ENCODE measurements around the gene ABCG4.
"Not testable (repeated sequence)": the region's sequence is repeated elsewhere in the genome, so short reads cannot be mapped to it uniquely, and the experiment has no call there.

ABCG4 gene

GRCh38 chr11:119125821-119126220, 23.0 kb upstream of the ABCG4 start:
- Histone ChIP-seq H3K36me3 (ENCODE audit: insufficient read depth, low read length) (peaks cover 7% of the 10 kb centered on the region; the same call in 1 of the 2 replicates), H3K4me1 (ENCODE audit: insufficient read depth, low read length) (no peaks in the 10 kb centered on the region), H3K9me3 (ENCODE audit: control insufficient read depth, insufficient read depth, low read length) (no peaks in the 10 kb centered on the region), H3K9ac (ENCODE audit: low read depth, low read length) (no peak overlapping the region)

DNA sequence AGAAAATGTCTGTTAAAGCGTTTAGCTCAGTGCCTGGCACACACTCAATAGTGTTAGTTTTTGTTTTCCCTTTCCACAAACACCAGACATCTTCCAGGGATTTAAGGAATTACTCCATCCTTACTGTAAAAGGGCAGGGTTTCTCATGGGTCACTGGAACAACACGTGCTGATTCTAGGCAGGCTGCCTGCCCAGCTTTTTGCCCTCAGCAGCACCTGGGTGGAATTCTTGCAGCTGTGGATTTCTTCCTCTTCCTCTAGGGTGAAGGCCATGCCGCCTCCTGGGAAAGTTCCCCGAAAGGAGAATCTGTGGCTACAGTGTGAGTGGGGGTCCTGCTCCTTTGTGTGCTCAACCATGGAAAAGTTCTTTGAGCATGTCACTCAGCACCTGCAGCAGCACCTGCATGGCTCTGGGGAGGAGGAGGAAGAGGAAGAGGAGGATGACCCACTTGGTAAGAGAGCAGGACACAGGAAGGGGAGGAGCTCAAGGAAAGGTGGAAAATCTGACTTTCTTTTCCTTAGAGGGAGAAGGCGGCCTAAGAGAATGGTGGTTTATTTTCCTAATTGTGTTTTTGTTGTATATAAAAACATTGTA, 22.1 kb upstream of the ABCG4 start:
- no peak overlapping the region for H3K9ac ChIP-seq (ENCODE audit: low read depth, low read length)
- peaks cover 7% of the 10 kb centered on the region; the same call in 1 of the 2 replicates for H3K36me3 ChIP-seq (ENCODE audit: insufficient read depth, low read length)
- no peaks in the 10 kb centered on the region for H3K4me1 ChIP-seq (ENCODE audit: insufficient read depth, low read length)
- H3K9me3 ChIP-seq (ENCODE audit: control insufficient read depth, insufficient read depth, low read length), result no peaks in the 10 kb centered on the region

DNA sequence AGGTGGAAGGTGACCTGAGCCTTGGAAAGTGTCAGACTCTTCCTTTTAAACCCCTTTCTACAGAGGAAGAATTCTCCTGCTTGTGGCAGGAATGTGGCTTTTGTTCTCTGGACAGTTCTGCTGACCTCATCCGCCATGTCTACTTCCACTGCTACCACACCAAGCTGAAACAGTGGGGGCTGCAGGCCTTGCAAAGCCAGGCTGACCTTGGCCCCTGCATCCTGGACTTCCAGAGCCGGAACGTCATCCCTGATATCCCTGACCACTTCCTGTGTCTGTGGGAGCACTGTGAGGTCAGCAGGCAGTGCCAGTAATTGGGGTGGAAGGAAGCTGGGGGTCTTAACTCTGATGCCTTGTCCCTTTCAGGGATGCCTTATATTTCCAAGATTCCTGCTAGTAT, 18.2 kb upstream of the ABCG4 start:
- Histone ChIP-seq H3K36me3 (ENCODE audit: insufficient read depth, low read length) (peaks cover 10% of the 10 kb centered on the region), H3K4me1 (ENCODE audit: insufficient read depth, low read length) (no peaks in the 10 kb centered on the region), H3K9ac (ENCODE audit: low read depth, low read length) (no peak overlapping the region), H3K9me3 (ENCODE audit: control insufficient read depth, insufficient read depth, low read length) (no peaks in the 10 kb centered on the region)

GRCh38 chr11:119134389-119134978, 14.4 kb upstream of the ABCG4 start:
- peaks cover 10% of the 10 kb centered on the region for H3K36me3 ChIP-seq (ENCODE audit: insufficient read depth, low read length)

GRCh38 chr11:119139276-119139675, 9.6 kb upstream of the ABCG4 start:
- H3K9me3 ChIP-seq (ENCODE audit: control insufficient read depth, insufficient read depth, low read length); H3K4me1 ChIP-seq (ENCODE audit: insufficient read depth, low read length); H3K36me3 ChIP-seq (ENCODE audit: insufficient read depth, low read length); H3K9ac ChIP-seq (ENCODE audit: low read depth, low read length): not testable (repeated sequence)

More at GRCh38 chr11:119134389-119134978, 14.4 kb upstream of the ABCG4 start:
- Histone ChIP-seq H3K9me3 (ENCODE audit: control insufficient read depth, insufficient read depth, low read length) (no peaks in the 10 kb centered on the region), H3K4me1 (ENCODE audit: insufficient read depth, low read length) (no peaks in the 10 kb centered on the region), H3K9ac (ENCODE audit: low read depth, low read length) (no peak overlapping the region)

DNA sequence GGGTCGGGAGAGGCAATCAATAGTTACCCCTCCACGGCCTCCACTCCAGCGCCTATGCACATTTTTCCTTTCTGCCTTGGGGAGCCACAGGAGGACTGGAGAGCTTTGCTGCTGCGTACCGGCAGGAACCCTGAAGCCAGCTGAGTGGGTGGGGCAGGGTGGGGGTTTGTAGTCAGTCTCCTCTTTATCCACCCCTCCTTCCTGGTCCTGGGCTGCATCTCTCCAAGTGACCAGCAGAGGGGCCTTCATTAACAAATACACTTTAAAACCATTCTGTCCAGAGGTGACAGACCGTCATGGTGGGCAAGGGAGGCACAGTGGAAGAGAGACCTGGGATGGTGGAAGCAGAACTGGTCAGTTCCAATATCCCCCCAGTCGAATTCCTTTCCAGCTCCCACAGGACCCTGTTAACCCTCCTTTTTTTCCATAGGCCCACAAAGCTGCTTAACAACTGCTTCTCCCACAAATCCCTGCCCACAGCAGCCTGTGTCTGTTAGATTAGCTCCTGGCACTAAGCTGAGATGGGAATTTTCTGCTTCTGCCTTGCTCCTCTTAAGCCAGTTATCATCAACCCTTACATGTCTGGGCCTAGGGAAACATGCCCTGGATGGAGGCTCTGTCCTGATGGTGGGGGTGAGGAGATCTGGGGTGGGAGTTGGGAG, 3.9 kb upstream of the ABCG4 start:
- Histone ChIP-seq H3K9me3 (ENCODE audit: control insufficient read depth, insufficient read depth, low read length) (no peaks in the 10 kb centered on the region), H3K36me3 (ENCODE audit: insufficient read depth, low read length) (no peaks in the 10 kb centered on the region), H3K9ac (ENCODE audit: low read depth, low read length) (no peak overlapping the region), H3K4me1 (ENCODE audit: insufficient read depth, low read length) (peaks cover 13% of the 10 kb centered on the region)

DNA sequence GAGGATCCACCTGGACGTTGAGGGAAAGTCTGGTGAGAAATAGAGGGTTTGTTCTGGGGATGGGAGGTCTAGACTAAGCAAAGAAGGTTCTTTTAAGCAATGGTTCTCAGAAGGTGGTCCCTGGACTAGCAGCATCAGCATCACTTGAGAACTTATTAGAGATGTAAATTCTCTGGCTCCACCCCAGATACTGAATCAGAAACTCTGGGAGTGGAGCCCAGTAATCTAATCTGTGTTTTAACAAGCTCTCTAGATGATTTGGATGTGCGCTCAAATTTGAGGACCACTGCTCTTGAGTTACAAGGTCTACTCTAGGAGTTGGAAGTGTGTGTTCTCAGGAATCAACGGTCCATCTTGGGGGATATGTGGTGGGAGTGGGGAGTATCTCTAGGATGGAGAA, 3.3 kb upstream of the ABCG4 start:
- no peak overlapping the region for H3K9ac ChIP-seq (ENCODE audit: low read depth, low read length)
- H3K4me1 ChIP-seq (ENCODE audit: insufficient read depth, low read length), result peaks cover 13% of the 10 kb centered on the region
- no peaks in the 10 kb centered on the region for H3K9me3 ChIP-seq (ENCODE audit: control insufficient read depth, insufficient read depth, low read length)
- H3K36me3 ChIP-seq (ENCODE audit: insufficient read depth, low read length), result no peaks in the 10 kb centered on the region

GRCh38 chr11:119147604-119148333, 1.1 kb upstream of the ABCG4 start:
- H3K36me3 ChIP-seq (ENCODE audit: insufficient read depth, low read length), result no peaks in the 10 kb centered on the region
- peaks cover 13% of the 10 kb centered on the region for H3K4me1 ChIP-seq (ENCODE audit: insufficient read depth, low read length)
- no peak overlapping the region for H3K9ac ChIP-seq (ENCODE audit: low read depth, low read length)
- H3K9me3 ChIP-seq (ENCODE audit: control insufficient read depth, insufficient read depth, low read length), result no peaks in the 10 kb centered on the region

DNA sequence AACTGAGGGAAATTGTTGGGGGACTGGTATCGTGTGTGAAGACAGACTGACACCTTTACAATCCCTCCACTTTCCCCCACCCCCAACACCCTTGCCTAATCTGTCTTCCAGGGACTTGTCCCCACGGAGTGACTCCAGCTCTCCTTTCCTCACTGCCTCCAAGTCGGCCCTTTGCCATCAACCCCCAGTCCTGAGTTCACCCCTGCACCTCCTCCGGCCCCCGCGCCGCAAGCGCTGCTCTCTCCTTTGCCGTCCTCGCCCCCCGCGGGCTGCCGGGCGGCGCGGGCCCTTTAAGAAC, 183 bp upstream of the ABCG4 start:
- H3K9ac ChIP-seq (ENCODE audit: low read depth, low read length), result peak overlapping the region; percentile 49
- H3K4me1 ChIP-seq (ENCODE audit: insufficient read depth, low read length), result peaks cover 13% of the 10 kb centered on the region
- H3K36me3 ChIP-seq (ENCODE audit: insufficient read depth, low read length), result no peaks in the 10 kb centered on the region
- no peaks in the 10 kb centered on the region for H3K9me3 ChIP-seq (ENCODE audit: control insufficient read depth, insufficient read depth, low read length)

GRCh38 chr11:119149786-119150275, 979 bp downstream of the ABCG4 start:
- no peaks in the 10 kb centered on the region for H3K9me3 ChIP-seq (ENCODE audit: control insufficient read depth, insufficient read depth, low read length)
- no peaks in the 10 kb centered on the region for H3K36me3 ChIP-seq (ENCODE audit: insufficient read depth, low read length)
- peaks cover 13% of the 10 kb centered on the region for H3K4me1 ChIP-seq (ENCODE audit: insufficient read depth, low read length)
- H3K9ac ChIP-seq (ENCODE audit: low read depth, low read length), result peak overlapping the region; percentile 49

DNA sequence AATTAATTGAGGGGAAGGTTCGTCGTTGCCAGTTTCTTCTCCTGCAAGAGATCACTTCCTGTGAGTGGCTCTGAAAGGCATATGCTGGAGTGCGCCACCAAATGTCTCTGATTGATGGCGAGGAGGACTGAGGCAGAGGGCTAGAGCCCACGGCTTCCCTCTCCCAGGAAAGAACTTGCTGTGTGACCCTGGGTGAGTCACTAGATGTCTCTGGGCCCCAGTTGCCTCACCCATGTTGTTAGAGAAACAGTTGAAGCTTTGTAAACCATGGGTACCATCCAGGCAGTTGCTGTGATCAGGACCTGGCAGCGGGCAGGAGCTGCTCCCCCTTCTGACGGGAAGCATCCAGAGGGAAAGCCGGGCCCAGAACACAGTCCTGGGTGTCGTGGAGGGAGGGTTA, 3.2 kb downstream of the ABCG4 start:
- Histone ChIP-seq H3K36me3 (ENCODE audit: insufficient read depth, low read length) (no peaks in the 10 kb centered on the region), H3K4me1 (ENCODE audit: insufficient read depth, low read length) (peaks cover 13% of the 10 kb centered on the region), H3K9me3 (ENCODE audit: control insufficient read depth, insufficient read depth, low read length) (no peaks in the 10 kb centered on the region), H3K9ac (ENCODE audit: low read depth, low read length) (no peak overlapping the region)

DNA sequence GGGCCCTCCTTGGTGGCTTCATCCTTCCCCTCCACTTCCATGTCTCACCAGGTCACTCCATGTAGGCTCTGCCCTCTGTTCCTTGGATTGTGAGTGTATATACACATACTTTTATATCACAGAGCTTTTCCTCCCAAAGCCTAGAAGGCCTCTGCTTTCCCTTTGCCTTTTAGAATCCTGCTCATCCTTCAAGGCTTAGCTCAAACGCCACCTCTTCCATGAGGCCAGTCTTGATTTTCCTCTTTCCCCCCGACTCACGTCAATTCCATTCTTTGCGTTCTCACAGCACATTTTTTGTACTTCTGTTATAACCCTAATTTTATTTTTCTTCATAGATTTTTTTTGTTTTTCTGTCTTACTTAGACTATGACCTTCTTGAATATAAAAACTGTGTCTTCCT, 3.8 kb downstream of the ABCG4 start:
- H3K36me3 ChIP-seq (ENCODE audit: insufficient read depth, low read length), result no peaks in the 10 kb centered on the region
- H3K4me1 ChIP-seq (ENCODE audit: insufficient read depth, low read length), result peaks cover 10% of the 10 kb centered on the region
- H3K9me3 ChIP-seq (ENCODE audit: control insufficient read depth, insufficient read depth, low read length), result no peaks in the 10 kb centered on the region
- H3K9ac ChIP-seq (ENCODE audit: low read depth, low read length), result no peak overlapping the region

DNA sequence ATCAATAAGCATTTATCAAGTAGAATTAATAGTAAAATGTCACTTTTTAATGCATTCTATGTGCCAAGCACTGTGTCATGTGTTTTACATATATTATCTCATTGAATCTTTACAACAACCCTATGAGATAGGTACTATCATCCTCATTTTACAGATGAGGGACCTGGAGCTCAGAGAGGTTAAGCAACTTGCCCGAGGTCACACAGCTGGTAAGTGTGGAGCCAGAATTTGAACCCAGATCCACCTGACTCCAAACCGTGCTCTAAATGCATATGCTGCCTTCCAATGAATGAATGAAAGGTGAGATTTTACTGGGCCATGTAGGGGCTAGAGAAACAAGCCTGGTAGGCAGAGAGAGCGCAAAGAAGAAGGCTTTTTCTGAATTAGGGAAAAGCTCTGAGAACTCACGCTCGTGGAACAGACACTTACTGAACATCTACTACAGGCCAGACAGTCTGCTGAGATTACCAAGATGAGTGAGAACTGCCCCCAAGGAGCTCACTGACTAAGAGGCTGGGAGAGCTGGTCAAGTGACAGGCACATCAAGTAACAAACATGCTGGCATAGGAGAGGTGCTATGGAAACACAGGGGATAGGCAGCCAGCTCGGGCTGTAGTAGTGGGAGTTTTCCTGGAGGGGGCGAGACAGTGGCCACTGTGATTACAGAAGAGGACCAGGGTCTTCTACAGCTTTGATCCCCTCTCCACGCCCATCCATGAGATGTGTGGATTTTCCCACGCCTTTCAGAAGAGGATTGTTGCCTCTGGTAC, 4.4 kb downstream of the ABCG4 start:
- no peak overlapping the region for H3K9ac ChIP-seq (ENCODE audit: low read depth, low read length)
- H3K4me1 ChIP-seq (ENCODE audit: insufficient read depth, low read length), result peaks cover 5% of the 10 kb centered on the region
- H3K36me3 ChIP-seq (ENCODE audit: insufficient read depth, low read length), result no peaks in the 10 kb centered on the region
- no peaks in the 10 kb centered on the region for H3K9me3 ChIP-seq (ENCODE audit: control insufficient read depth, insufficient read depth, low read length)

DNA sequence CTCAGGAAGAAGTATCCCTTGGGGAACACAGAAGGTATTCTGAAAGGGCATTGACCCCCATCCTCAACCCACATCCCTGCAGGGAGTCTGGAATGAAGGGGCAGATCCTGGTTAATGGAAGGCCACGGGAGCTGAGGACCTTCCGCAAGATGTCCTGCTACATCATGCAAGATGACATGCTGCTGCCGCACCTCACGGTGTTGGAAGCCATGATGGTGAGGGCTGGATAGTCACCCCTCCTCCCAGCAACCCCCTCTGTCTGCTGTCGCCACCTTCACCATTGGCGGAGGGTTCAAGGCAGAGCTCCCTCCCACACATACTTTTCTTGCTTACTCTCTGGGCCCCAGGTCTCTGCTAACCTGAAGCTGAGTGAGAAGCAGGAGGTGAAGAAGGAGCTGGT, 5.3 kb downstream of the ABCG4 start:
- Histone ChIP-seq H3K9me3 (ENCODE audit: control insufficient read depth, insufficient read depth, low read length) (no peaks in the 10 kb centered on the region), H3K9ac (ENCODE audit: low read depth, low read length) (no peak overlapping the region), H3K4me1 (ENCODE audit: insufficient read depth, low read length) (no peaks in the 10 kb centered on the region)

More for the DNA sequence above, 5.3 kb downstream of the ABCG4 start:
- no peaks in the 10 kb centered on the region for H3K36me3 ChIP-seq (ENCODE audit: insufficient read depth, low read length)

Data from ES-I3 (cell line).